ENCODE data around the gene INCA1. TPM values are rescaled to one million over a fixed set of nuclear protein-coding genes. Genes with fewer than 3 reads are reported as not detected.

INCA1 gene
- total and polyA plus RNA-seq, 2 donors (not counting 3 experiments of a cell fraction or from before 2014, with no cell fraction given): 0.71 to 1.0 TPM

DNA sequence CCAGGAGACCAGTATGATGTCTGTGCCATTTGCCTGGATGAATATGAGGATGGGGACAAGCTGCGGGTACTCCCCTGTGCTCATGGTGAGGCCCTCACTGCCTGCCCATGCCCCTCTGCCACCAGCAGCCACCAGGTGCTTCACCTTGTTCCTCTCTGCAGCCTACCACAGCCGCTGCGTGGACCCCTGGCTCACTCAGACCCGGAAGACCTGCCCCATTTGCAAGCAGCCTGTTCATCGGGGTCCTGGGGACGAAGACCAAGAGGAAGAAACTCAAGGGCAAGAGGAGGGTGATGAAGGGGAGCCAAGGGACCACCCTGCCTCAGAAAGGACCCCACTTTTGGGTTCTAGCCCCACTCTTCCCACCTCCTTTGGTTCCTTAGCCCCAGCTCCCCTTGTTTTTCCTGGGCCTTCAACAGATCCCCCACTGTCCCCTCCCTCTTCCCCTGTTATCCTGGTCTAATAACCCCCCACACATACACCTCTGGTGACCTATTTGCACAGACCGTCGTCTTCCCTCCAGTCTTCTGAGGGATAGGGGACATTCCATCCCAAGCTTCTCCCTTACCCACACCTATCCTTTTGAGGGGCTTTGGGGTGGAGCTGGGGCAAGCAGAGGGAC lies 52.7 kb downstream of the INCA1 start:
- Histone ChIP-seq H3K79me2 (ENCODE audit: control insufficient read depth, insufficient read depth, low read length) (peaks cover 77% of the 10 kb centered on the region), H3K4me1 (ENCODE audit: control insufficient read depth, extremely low read depth, insufficient read depth, low read length) (peaks cover 29% of the 10 kb centered on the region), H2AFZ (ENCODE audit: low read depth, low read length) (no peak overlapping the region), H3K27ac (ENCODE audit: insufficient read depth, low read depth, low read length) (peak overlapping the region; percentile 49), H3K9ac (replicated peaks; ENCODE audit: extremely low read depth, insufficient read depth, low read length) (peak overlapping the region; percentile 12), H3K27me3 (ENCODE audit: control insufficient read depth in 2 of 2, insufficient read depth in 2 of 2, low read length in 2 of 2) (no peaks in the 10 kb centered on the region), H3K4me3 (replicated peaks in 1 of 3; ENCODE audit: insufficient read depth in 1 of 3, low read depth in 1 of 3, low read length in 3 of 3) (no peak overlapping the region), H4K20me1 (replicated peaks; ENCODE audit: control insufficient read depth, extremely low read depth, insufficient read depth, low read length) (no peaks in the 10 kb centered on the region), H3K36me3 (ENCODE audit: control insufficient read depth in 2 of 2, extremely low read depth in 1 of 2, insufficient read depth in 2 of 2, low read length in 2 of 2) (peaks cover 13 to 28% of the 10 kb centered on the region in 2 experiments), H3K9me3 (replicated peaks; ENCODE audit: control insufficient read depth, insufficient read depth, low read length) (no peaks in the 10 kb centered on the region), H3K9me1 (replicated peaks; ENCODE audit: control insufficient read depth, extremely low read depth, insufficient read depth, low read length) (no peaks in the 10 kb centered on the region), H3K4me2 (ENCODE audit: insufficient read depth, low read length) (no peak overlapping the region)
- POLR2A ChIA-PET: interaction anchor here (1.7 kb wide), 1 partner anchor 23 kb away, joined by 5 read pairs; the partner anchor contains the start of gene SPAG7
- FAIRE-seq: no peak
- intact Hi-C loops (cut with micrococcal nuclease): no loop called here
- dilution Hi-C loops (cut with MboI; ENCODE audit: extremely low pct_ligation_motif_present, low sequenced_read_pairs): no loop called here
- DNase-seq (ENCODE audit: low read depth, low spot score): no peak
- CTCF ChIA-PET: interaction anchor here (2.0 kb wide), 1 partner anchor 36 kb away, joined by 8 read pairs; no protein-coding TSS in a partner anchor
- TF ChIP-seq POLR2AphosphoS5 (IDR thresholded peaks at IDR 0.05; ENCODE audit: insufficient read depth, low read depth, low read length) (peak; percentile 53), EZH2 (IDR thresholded peaks at IDR 0.05; ENCODE audit: borderline replicate concordance, low read depth, low read length, severe bottlenecking) (no peak), POLR2A (IDR thresholded peaks at IDR 0.05; ENCODE audit: low read depth, low read length) (no peak), JUN (IDR thresholded peaks at IDR 0.05; ENCODE audit: borderline replicate concordance, insufficient read depth, insufficient read length, low read depth) (no peak), FOS (IDR thresholded peaks at IDR 0.05; ENCODE audit: borderline replicate concordance, insufficient read depth, low read length) (no peak)
- no TSS peak for BruUV-seq (replicated peaks)

DNA sequence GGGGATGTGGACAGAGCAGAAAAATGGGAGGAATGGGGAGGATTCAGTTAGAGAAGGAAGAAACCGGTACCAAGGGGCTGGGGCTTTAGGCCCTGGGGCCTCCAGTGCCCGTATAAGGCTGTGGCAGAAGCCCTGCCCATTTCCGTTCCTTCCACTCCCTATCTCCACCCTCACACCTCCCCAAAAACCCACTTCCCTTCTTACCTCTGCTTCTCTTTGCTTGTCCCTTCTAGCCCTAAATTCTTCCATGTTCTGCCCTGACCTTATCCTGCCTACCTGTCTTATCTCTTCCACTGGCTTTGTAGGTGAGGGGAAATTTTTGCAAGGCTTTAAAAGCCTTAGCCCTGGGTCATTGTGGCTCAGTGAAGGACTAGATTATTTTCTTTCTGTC lies 53.2 kb downstream of the INCA1 start:
- no peak for FAIRE-seq
- Histone ChIP-seq H3K4me1 (ENCODE audit: control insufficient read depth, extremely low read depth, insufficient read depth, low read length) (peaks cover 30% of the 10 kb centered on the region), H3K36me3 (ENCODE audit: control insufficient read depth in 2 of 2, extremely low read depth in 1 of 2, insufficient read depth in 2 of 2, low read length in 2 of 2) (peaks cover 13 to 28% of the 10 kb centered on the region in 2 experiments), H3K9me3 (replicated peaks; ENCODE audit: control insufficient read depth, insufficient read depth, low read length) (no peaks in the 10 kb centered on the region), H2AFZ (ENCODE audit: low read depth, low read length) (no peak overlapping the region), H3K27me3 (ENCODE audit: control insufficient read depth in 2 of 2, insufficient read depth in 2 of 2, low read length in 2 of 2) (no peaks in the 10 kb centered on the region), H3K79me2 (ENCODE audit: control insufficient read depth, insufficient read depth, low read length) (peaks cover 81% of the 10 kb centered on the region), H3K27ac (ENCODE audit: insufficient read depth, low read depth, low read length) (no peak overlapping the region), H3K9me1 (replicated peaks; ENCODE audit: control insufficient read depth, extremely low read depth, insufficient read depth, low read length) (no peaks in the 10 kb centered on the region), H3K4me2 (ENCODE audit: insufficient read depth, low read length) (no peak overlapping the region), H4K20me1 (replicated peaks; ENCODE audit: control insufficient read depth, extremely low read depth, insufficient read depth, low read length) (no peaks in the 10 kb centered on the region), H3K9ac (replicated peaks; ENCODE audit: extremely low read depth, insufficient read depth, low read length) (no peak overlapping the region), H3K4me3 (replicated peaks in 1 of 3; ENCODE audit: insufficient read depth in 1 of 3, low read depth in 1 of 3, low read length in 3 of 3) (no peak overlapping the region)
- dilution Hi-C loops (cut with MboI; ENCODE audit: extremely low pct_ligation_motif_present, low sequenced_read_pairs): no loop called here
- no peak for DNase-seq (ENCODE audit: low read depth, low spot score)
- CTCF ChIA-PET: no interaction called here
- no TSS peak for BruUV-seq (replicated peaks)
- POLR2A ChIA-PET: no interaction called here
- intact Hi-C loops (cut with micrococcal nuclease): no loop called here
- TF ChIP-seq, protein P1, sequence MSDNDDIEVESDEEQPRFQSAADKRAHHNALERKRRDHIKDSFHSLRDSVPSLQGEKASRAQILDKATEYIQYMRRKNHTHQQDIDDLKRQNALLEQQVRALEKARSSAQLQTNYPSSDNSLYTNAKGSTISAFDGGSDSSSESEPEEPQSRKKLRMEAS (IDR thresholded peaks at IDR 0.05; ENCODE audit: insufficient read depth, insufficient read length): no peak
- TF ChIP-seq FOS (IDR thresholded peaks at IDR 0.05; ENCODE audit: borderline replicate concordance, insufficient read depth, low read length) (no peak), JUN (IDR thresholded peaks at IDR 0.05; ENCODE audit: borderline replicate concordance, insufficient read depth, insufficient read length, low read depth) (no peak), GATA2 (IDR thresholded peaks at IDR 0.05; ENCODE audit: insufficient read depth, insufficient read length, low read depth, low read length) (no peak), POLR2A (IDR thresholded peaks at IDR 0.05; ENCODE audit: low read depth, low read length) (no peak), POLR2AphosphoS5 (IDR thresholded peaks at IDR 0.05; ENCODE audit: insufficient read depth, low read depth, low read length) (no peak), EZH2 (IDR thresholded peaks at IDR 0.05; ENCODE audit: borderline replicate concordance, low read depth, low read length, severe bottlenecking) (no peak), MYC (IDR thresholded peaks at IDR 0.05; ENCODE audit: low read depth, low read length) (no peak)
- TF ChIP-seq, protein P2, sequence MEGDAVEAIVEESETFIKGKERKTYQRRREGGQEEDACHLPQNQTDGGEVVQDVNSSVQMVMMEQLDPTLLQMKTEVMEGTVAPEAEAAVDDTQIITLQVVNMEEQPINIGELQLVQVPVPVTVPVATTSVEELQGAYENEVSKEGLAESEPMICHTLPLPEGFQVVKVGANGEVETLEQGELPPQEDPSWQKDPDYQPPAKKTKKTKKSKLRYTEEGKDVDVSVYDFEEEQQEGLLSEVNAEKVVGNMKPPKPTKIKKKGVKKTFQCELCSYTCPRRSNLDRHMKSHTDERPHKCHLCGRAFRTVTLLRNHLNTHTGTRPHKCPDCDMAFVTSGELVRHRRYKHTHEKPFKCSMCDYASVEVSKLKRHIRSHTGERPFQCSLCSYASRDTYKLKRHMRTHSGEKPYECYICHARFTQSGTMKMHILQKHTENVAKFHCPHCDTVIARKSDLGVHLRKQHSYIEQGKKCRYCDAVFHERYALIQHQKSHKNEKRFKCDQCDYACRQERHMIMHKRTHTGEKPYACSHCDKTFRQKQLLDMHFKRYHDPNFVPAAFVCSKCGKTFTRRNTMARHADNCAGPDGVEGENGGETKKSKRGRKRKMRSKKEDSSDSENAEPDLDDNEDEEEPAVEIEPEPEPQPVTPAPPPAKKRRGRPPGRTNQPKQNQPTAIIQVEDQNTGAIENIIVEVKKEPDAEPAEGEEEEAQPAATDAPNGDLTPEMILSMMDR (IDR thresholded peaks at IDR 0.05; ENCODE audit: extremely low read depth in 1 of 2, insufficient read depth in 1 of 2, low read depth in 1 of 2, low read length in 2 of 2): no peak
